ENCODE data around the gene PFKFB3. TPM values are rescaled to one million over a fixed set of nuclear protein-coding genes. Genes with fewer than 3 reads are reported as not detected.

The PFKFB3 gene
- total and polyA plus RNA-seq, 9 of the 15 experiments (the other 6 are each of a cell fraction or from before 2014, with no cell fraction given): 0.46 to 21.6 (median 7.8) TPM

- H3K9me3 ChIP-seq (replicated peaks; ENCODE audit: control insufficient read depth, insufficient read depth, low read depth, low read length): no peaks in the 10 kb centered on the region
- intact Hi-C loops (cut with micrococcal nuclease): no loop called here
- TF ChIP-seq PHTF2 (CRISPR knock-in tag; IDR thresholded peaks at IDR 0.05): no peak
- TF ChIP-seq ZNF174 (CRISPR knock-in tag; IDR thresholded peaks at IDR 0.05): no peak
- TF ChIP-seq PHB (CRISPR knock-in tag; IDR thresholded peaks at IDR 0.05): no peak
- TF ChIP-seq PCBP1 (IDR thresholded peaks at IDR 0.05; ENCODE audit: low read depth, low read length, poor library complexity, severe bottlenecking): no peak
- TF ChIP-seq, protein P1, sequence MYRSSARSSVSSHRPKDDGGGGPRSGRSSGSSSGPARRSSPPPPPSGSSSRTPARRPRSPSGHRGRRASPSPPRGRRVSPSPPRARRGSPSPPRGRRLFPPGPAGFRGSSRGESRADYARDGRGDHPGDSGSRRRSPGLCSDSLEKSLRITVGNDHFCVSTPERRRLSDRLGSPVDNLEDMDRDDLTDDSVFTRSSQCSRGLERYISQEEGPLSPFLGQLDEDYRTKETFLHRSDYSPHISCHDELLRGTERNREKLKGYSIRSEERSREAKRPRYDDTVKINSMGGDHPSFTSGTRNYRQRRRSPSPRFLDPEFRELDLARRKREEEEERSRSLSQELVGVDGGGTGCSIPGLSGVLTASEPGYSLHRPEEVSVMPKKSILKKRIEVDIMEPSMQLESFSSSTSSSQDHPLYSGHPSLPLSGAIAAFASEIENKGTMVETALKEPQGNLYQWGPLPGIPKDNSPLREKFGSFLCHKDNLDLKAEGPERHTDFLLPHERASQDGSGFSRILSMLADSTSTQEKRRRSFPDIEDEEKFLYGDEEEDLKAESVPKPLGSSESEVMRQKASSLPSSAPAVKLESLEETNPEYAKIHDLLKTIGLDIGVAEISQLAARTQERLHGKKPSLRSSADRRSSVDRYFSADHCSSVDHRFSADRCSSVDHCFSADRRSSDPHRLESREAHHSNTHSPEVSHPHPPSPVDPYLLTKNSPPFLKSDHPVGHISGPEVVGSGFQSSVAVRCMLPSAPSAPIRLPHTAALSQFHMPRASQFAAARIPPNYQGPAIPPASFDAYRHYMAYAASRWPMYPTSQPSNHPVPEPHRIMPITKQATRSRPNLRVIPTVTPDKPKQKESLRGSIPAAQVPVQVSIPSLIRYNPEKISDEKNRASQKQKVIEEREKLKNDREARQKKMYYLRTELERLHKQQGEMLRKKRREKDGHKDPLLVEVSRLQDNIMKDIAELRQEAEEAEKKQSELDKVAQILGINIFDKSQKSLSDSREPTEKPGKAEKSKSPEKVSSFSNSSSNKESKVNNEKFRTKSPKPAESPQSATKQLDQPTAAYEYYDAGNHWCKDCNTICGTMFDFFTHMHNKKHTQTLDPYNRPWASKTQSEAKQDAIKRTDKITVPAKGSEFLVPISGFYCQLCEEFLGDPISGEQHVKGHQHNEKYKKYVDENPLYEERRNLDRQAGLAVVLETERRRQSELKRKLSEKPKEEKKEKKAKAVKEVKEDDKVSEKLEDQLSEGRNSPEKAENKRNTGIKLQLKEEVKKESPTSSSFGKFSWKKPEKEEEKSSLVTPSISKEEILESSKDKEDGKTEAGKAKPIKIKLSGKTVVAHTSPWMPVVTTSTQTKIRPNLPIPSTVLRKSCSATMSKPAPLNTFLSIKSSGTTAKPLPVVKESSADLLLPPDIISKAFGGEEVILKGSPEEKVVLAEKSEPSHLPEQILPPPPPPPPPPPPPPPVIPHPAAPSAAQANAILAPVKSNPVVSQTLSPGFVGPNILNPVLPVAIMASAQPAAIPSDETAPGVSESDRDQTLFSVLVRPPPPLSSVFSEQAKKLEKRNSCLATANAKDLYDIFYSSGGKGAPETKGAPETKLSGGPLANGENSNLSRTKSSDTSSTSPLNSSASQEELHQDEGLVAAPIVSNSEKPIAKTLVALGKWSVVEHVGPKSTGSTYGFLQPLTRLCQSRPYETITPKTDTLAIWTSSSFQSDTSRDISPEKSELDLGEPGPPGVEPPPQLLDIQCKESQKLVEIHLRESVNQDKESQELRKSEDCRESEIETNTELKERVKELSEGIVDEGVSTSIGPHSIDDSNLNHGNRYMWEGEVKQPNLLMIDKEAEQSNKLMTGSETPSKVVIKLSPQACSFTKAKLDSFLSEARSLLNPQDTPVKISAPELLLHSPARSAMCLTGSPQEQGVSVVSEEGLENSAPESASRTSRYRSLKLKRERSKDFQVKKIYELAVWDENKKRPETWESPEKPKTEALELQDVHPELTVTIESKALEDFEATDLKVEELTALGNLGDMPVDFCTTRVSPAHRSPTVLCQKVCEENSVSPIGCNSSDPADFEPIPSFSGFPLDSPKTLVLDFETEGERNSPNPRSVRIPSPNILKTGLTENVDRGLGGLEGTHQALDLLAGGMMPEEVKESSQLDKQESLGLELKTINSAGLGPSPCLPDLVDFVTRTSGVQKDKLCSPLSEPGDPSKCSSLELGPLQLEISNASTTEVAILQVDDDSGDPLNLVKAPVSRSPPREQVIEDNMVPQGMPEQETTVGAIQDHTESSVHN (IDR thresholded peaks at IDR 0.05; ENCODE audit: borderline replicate concordance in 1 of 2, low read depth in 1 of 2): no peak
- no peak for TF ChIP-seq MCM7 (IDR thresholded peaks at IDR 0.05)
- no peak for TF ChIP-seq ZBTB2 (IDR thresholded peaks at IDR 0.05)
- no peak for TF ChIP-seq TFE3 (CRISPR knock-in tag; IDR thresholded peaks at IDR 0.05)
- no peak for TF ChIP-seq ZBTB26 (CRISPR knock-in tag; IDR thresholded peaks at IDR 0.05)
These were observed 17.6 kb upstream of the PFKFB3 start for GRCh38 chr10:6185039-6185716.

More at GRCh38 chr10:6185039-6185716, 17.6 kb upstream of the PFKFB3 start:
- ChIA-PET POLR2A (interaction anchor here (1.7 kb wide), 1 partner anchor 10 kb away, joined by 6 read pairs; no protein-coding TSS in a partner anchor), CTCF (ENCODE audit: low intra/inter-chr PET ratio) (no interaction called here)
- Histone ChIP-seq H3K4me2 (ENCODE audit: insufficient read depth, low read length) (no peak overlapping the region), H3K9ac (ENCODE audit: insufficient read depth in 1 of 2, low read depth in 2 of 2, low read length in 2 of 2) (peak overlapping the region in 1 of 2 experiments; percentile 71; a peak in 2 of 4 replicates), H3K27ac (ENCODE audit: extremely low read depth, low read depth, low read length) (no peak overlapping the region), H3K79me2 (ENCODE audit: control insufficient read depth, insufficient read depth, low read length) (peaks cover 3% of the 10 kb centered on the region; the same call in 1 of the 3 replicates), H3K36me3 (ENCODE audit: control insufficient read depth, insufficient read depth, low read length) (no peaks in the 10 kb centered on the region), H3K4me1 (replicated peaks in 1 of 2; ENCODE audit: control insufficient read depth in 2 of 2, insufficient read depth in 2 of 2, low read length in 2 of 2) (peaks cover 6 to 11% of the 10 kb centered on the region in 2 experiments; a peak in 3 of 5 replicates), H3K27me3 (ENCODE audit: control insufficient read depth in 2 of 2, insufficient read depth in 2 of 2, low read length in 2 of 2) (no peaks in the 10 kb centered on the region), H4K20me1 (replicated peaks; ENCODE audit: control insufficient read depth, insufficient read depth, low read length) (0 out of 2 replicates have a peak, but pooled peaks cover 17% of the 10 kb centered on the region), H3K4me3 (no peak overlapping the region), H3K9me1 (ENCODE audit: control insufficient read depth, insufficient read depth, low read length) (peaks cover 3% of the 10 kb centered on the region), H2AFZ (ENCODE audit: low read depth, low read length) (no peak overlapping the region)
- WGBS (ENCODE audit: insufficient coverage, low coverage, missing lambda C conversion rate): 68% methylated on average over 14 of the region's 18 CpGs
- peak; percentile 32 for ATAC-seq
- DNase-seq (ENCODE audit: extremely low read depth in 1 of 4, low spot score in 3 of 4): no peak
- in situ Hi-C loops (cut with MboI): no loop called here
- FAIRE-seq: no peak
- no TSS peak for BruUV-seq (replicated peaks)
